ENCODE data around the gene HMX3. TPM values are rescaled to one million over a fixed set of nuclear protein-coding genes. Genes with fewer than 3 reads are reported as not detected.

The HMX3 gene
- polyA plus RNA-seq, 1 experiment: not detected

DNA sequence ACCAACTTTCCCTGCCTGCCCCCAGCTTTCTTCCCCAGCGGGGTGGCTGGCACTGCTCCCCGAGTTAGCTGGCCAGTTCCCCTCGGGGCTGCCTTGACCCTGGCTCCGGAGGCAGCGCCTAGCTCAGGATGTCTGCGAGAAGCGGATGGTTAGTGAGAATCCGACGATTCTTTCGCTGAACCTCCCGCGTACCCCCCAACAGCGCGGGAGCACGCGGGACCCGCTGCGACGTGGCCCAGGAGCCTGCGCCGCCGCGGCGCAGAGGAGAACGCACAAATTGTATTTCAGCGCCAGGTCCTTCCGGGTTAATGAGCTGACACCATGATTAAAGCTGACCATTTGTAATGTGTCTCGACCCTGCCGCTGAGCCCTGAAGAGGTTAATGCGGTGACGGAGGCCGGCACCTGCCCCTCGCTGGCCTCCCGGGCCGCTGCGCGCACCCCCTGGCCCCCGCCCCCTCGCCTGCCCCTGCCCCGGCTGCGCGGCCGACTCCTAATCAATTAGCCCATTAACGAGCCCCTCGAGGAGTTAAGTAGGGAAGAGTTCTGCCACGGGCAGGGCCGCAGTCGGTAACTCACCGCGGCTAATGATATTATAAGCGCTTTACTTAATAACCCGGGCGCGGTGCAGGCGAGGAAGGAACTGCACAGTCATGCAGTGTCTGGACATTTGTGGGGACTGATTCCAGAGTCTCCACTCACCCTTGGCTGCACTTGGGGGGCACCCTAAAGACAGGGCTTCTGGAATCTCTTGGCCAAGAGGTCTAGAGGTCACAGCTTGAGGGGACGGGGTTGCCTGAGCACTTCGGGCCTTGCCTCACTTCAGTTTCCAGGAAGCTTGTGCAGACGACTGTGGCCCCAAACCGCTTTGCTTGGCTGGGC lies 10.5 kb downstream of the HMX3 start:
- CTCF ChIA-PET: interaction anchor here (1.1 to 1.5 kb wide), 2 partner anchors 10 to 13 kb away, joined by 4 to 5 read pairs; no protein-coding TSS in a partner anchor
- no peak for DNase-seq (ENCODE audit: low read depth)
- POLR2A ChIA-PET: no interaction called here
- H3K4me3 ChIP-seq (ENCODE audit: low read depth, low read length): no peak overlapping the region
- TF ChIP-seq, protein P1, sequence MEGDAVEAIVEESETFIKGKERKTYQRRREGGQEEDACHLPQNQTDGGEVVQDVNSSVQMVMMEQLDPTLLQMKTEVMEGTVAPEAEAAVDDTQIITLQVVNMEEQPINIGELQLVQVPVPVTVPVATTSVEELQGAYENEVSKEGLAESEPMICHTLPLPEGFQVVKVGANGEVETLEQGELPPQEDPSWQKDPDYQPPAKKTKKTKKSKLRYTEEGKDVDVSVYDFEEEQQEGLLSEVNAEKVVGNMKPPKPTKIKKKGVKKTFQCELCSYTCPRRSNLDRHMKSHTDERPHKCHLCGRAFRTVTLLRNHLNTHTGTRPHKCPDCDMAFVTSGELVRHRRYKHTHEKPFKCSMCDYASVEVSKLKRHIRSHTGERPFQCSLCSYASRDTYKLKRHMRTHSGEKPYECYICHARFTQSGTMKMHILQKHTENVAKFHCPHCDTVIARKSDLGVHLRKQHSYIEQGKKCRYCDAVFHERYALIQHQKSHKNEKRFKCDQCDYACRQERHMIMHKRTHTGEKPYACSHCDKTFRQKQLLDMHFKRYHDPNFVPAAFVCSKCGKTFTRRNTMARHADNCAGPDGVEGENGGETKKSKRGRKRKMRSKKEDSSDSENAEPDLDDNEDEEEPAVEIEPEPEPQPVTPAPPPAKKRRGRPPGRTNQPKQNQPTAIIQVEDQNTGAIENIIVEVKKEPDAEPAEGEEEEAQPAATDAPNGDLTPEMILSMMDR (IDR thresholded peaks at IDR 0.05; ENCODE audit: insufficient read depth, low read depth, low read length): no peak
- H3K27me3 ChIP-seq (ENCODE audit: control insufficient read depth, insufficient read depth, low read length): peaks cover 83% of the 10 kb centered on the region
- H3K36me3 ChIP-seq (ENCODE audit: control insufficient read depth, insufficient read depth, low read length): no peaks in the 10 kb centered on the region

DNA sequence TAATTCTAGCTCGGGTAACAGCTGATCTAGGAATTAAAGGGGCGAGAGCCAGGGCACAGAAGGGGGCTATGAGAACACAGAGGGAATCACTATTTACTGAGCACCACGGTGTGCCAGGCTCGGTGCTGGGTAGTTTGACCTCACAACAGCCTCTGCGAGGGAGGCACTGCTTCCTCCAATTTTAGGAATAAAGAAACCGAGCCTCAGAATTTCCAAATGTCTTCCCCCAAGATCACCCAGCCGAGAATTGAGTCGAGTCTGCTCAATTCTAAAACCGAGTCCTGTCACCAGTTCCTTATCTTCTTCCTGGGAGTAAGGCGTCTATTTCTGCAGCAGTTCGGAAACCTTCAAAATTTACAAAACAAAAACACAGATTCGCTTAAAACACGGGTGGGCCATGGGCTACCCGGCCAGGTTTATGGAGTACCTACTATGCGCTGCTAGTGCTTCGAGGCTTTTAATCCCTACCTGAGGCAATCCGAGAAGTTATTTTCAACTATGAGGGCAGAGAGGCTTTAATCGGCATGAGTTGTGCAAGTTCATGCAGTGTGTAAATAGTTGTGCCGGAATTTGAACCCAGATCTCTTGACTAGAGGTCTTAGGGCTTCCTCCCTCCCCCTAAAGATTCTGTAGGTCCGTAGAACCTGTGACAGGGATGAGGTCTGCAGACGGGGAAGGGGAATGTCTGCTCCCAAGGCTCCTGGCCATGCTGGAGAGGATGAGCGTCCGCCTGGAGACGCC lies 11.3 kb downstream of the HMX3 start:
- TF ChIP-seq, protein P1 (IDR thresholded peaks at IDR 0.05; ENCODE audit: insufficient read depth, low read depth, low read length): no peak
- Histone ChIP-seq H3K27me3 (ENCODE audit: control insufficient read depth, insufficient read depth, low read length) (peaks cover 80% of the 10 kb centered on the region), H3K4me3 (ENCODE audit: low read depth, low read length) (no peak overlapping the region), H3K36me3 (ENCODE audit: control insufficient read depth, insufficient read depth, low read length) (no peaks in the 10 kb centered on the region)
- CTCF ChIA-PET: no interaction called here
- DNase-seq (ENCODE audit: low read depth): no peak
- POLR2A ChIA-PET: no interaction called here

DNA sequence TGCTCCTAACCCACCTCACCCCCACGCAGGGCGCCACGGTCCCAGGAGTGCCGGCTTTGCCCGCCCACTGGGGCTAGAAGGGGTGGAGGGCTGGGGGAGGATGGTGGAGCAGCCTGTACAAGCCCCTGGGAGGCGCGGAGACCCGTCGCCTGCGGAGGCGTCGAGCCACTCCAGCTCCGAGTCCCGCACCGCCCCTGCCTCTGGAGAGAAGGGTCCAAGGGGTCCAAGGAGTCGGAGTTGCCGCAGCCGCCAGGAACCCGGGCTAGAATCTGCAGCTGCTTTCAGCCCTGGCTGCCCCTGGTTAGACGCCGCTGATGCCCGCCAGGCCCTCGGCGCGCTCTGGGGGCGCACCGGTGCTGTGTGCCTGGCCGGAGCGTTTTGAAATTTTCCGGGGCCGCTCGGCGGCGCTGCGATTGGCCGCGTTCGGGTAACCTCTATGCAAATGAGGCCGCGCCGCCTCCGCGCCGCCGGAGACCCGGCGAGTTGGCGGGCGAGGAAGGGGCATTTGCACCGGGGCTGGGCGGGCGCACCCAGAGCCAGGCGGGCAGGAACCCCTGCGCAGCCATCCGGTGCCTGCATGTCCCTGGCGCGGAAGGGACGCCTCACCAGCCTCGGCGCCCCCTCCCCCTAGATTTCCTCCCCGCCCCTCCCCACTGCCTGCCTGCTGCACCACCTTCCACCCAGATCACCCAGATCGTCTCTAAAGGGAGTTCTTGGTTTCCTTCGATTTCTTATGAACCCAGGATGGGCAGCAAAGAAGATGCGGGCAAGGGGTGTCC lies 12.1 kb downstream of the HMX3 start, which contains the start of gene HMX2:
Gene HMX2, plus strand, starts transcription at position 502 of the 779 bp plus-strand sequence. Its CDS starts 243 bp downstream, at position 745.
- Histone ChIP-seq H3K36me3 (ENCODE audit: control insufficient read depth, insufficient read depth, low read length) (no peaks in the 10 kb centered on the region), H3K4me3 (ENCODE audit: low read depth, low read length) (no peak within 1 kb of the TSS), H3K27me3 (ENCODE audit: control insufficient read depth, insufficient read depth, low read length) (peaks cover 75% of the 10 kb centered on the region)
- ChIA-PET POLR2A (no interaction called here), CTCF (no interaction called here)
- no peak for DNase-seq (ENCODE audit: low read depth)
- TF ChIP-seq, protein P1 (IDR thresholded peaks at IDR 0.05; ENCODE audit: insufficient read depth, low read depth, low read length): no peak

DNA sequence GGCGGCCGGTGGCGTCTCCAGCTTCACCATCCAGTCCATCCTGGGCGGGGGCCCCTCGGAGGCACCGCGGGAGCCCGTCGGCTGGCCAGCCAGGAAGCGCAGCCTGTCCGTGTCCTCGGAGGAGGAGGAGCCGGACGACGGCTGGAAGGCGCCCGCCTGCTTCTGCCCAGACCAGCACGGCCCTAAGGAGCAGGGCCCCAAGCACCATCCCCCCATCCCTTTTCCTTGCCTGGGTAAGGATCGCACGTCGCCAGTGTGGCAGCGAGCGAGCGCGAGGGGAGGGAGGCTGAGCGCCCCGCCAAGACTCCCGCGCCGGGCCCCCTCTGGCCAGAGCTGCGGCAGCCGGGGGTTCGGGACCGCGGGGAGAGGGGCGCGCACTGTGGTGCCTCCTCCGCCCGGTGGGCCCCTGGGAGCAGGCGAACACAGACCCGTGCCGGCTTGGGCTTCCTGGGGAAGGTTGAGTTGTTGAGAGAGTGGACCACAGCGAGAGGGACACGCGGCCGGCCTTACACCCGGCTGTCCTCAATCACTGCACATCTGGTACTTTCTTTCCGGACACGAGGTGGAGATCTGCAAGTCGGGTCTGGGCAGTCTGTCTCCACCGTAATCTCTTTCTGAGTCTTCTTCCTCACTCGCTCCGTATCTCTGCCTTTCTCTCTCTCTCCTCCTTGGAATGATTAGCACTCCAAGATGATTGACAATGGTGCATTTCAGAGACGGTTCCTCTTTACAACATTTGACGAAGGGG lies 12.8 kb downstream of the HMX3 start:
- POLR2A ChIA-PET: no interaction called here
- peaks cover 69% of the 10 kb centered on the region for H3K27me3 ChIP-seq (ENCODE audit: control insufficient read depth, insufficient read depth, low read length)
- H3K36me3 ChIP-seq (ENCODE audit: control insufficient read depth, insufficient read depth, low read length): no peaks in the 10 kb centered on the region
- TF ChIP-seq, protein P1 (IDR thresholded peaks at IDR 0.05; ENCODE audit: insufficient read depth, low read depth, low read length): no peak
- CTCF ChIA-PET: interaction anchor here (1.3 kb wide), 1 partner anchor 16 kb away, joined by 3 read pairs; no protein-coding TSS in a partner anchor
- no peak overlapping the region for H3K4me3 ChIP-seq (ENCODE audit: low read depth, low read length)
- no peak for DNase-seq (ENCODE audit: low read depth)

All from BJ (cell line).